HG02642 (cell line): Measurements from ENCODE around the gene DCLK1.
"Not testable (repeated sequence)": the region's sequence is repeated elsewhere in the genome, so short reads cannot be mapped to it uniquely, and the experiment has no call there.

Source experiments
- ATAC-seq: cut with Tn5 transposase; IDR thresholded peaks from one replicate; pipeline ENCODE4 v1.9.1; 2021; ENCODE audit warnings: mild to moderate bottlenecking; ENCODE audit not compliant: unreplicated experiment, poor library complexity

Gene DCLK1

DNA sequence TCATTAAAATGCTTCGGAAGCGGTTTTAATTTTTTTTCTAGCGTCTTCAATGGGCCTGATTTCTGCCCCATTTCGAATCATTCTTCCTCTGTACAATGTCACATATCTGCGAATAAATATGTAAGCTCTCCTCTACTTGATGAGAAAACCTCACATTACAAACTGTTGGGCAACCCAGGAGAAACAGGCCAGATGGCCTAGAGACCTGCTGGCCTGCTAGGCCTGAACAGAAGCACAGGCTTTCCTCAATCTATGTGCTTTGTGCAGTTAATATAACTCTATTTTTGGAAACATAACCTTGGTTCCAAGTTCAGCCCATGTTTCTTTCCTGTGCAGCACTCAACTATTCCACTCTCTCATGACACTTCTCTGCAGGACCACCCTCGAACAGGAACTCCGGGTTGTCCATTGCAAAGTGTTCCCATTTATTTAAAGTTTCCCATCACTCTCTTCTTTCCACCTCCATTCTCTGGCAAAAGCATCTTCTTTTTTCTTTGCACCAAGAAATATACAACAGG lies 42.0 kb downstream of the DCLK1 start:
- ATAC-seq, result no peak

GRCh38 chr13:36088463-36088862 lies 42.7 kb downstream of the DCLK1 start:
- ATAC-seq, result no peak

- no peak for ATAC-seq
Measured at GRCh38 chr13:36088001-36088400, 43.2 kb downstream of the DCLK1 start.

- no peak for ATAC-seq
Measured at GRCh38 chr13:36086117-36086516, 45.1 kb downstream of the DCLK1 start.

- no peak for ATAC-seq
Measured at GRCh38 chr13:36084131-36084530, 47.1 kb downstream of the DCLK1 start.

DNA sequence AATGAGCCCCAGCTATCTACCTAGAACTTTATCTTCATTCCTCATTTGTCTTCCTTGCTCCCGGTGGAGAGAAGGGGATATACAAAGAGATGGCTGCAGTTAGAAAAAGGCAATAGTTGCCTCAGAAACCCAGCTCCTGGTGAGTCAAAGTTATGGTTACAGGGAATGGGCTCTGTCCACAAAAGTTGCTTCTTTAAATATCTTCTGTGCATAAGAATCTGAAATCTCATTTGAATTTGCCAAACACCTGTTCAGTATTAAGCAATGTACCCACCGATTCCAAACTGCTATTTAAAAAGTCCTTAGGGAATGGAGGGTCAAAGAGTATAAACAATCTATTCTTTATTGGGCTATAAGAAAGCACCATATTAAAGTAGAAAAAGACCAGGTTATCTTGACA lies 48.4 kb downstream of the DCLK1 start:
- no peak for ATAC-seq

- no peak for ATAC-seq
Measured at GRCh38 chr13:36082396-36082795, 48.8 kb downstream of the DCLK1 start.

GRCh38 chr13:36076211-36076610 lies 55.0 kb downstream of the DCLK1 start:
- no peak for ATAC-seq

DNA sequence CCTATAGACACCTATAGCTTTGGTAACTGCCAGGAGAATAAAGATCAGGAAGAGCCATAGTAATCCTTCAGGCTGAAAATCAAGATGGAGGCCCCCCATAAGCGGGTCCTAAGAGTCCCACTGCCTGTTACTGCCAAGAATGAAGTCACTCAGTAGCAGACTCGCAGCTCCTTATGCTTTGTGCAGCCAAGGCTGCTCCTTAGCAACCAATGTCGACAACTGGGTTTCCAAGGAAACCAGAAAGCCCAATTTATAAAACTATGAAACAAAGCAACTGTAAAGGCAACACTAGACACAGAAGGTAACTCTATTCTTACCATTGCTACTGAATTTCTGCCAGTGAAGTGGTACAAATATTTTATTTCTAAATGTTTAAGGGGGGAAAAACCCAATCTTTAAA lies 56.5 kb downstream of the DCLK1 start:
- no peak for ATAC-seq

DNA sequence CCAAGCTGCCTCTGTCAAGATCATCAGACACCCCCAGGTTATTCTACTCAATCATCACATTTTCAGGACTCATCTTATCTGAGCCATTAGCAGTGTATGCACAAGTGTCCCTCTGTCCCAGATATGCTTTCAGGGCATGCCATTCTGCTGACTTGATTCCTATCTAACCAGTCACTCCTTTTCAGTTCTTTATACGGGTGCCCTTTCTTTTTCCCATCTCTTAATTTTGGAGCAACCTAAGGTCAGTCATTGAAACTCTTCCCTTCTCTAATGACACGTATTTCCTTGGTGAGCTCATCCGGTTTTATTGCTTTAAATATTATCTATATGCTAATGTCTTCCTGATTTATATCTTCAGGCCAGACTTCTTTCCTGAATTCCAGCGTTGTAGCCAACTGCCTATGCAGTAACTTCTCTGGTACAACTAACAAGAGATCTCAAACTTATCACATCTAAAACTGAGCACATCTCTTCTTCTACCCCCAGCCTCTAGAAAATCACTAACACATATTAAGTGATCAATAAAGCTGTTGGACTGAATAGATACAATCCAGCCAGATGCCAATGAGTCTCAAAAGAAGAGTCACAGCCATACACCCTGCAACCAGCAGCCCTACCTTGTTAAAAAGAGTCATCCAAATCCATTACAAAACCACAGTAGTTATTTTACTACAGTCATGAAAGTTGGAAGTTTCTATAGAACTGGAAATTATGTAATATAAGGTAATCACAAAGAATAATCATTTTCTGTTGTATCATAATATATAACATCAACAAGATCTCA lies 58.8 kb downstream of the DCLK1 start:
- ATAC-seq, result no peak

GRCh38 chr13:36070504-36071192 lies 60.5 kb downstream of the DCLK1 start:
- not testable (repeated sequence) for ATAC-seq

DNA sequence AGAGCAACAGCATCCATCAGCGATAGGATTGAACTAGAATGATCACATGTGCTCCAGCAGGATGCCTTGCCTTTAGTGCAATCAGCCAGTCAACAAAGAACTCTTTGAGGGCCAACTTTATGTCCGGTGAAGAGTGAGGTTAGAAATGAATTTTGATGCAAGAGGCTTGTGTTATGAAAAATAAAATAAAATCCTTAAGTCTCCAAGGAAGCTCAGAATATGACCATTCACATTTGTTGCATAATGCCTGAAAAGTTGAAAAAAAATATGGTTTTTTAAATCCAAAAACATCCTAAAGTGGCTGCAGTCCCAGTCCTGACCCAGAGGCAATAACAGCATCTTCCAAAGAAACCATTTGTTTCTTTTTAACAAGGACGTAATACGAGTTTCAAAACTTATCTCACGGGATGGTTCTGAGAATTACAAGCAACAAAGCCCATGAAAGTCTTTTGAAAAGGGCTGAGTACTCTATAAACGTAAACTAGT lies 61.3 kb downstream of the DCLK1 start:
- no peak for ATAC-seq

- no peak for ATAC-seq
Measured at GRCh38 chr13:36068991-36069390, 62.2 kb downstream of the DCLK1 start.

DNA sequence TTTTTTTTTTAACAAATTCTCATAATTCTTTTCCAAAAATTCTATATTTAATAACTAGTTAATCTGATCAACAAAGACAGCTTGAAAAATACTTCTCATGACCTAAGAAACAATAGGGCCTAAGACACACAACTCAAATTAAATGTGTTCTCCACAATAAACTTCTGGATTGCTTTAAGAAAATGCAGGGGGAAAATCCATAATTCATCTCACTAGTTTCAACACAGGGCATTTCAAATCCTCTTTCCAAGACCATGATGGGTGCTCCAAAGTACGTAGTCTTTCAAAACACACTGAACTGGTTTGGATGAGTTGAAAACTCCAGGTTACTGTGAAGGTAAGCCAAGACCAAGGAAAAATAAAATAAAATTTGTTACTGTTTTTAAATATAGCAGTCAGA lies 62.6 kb downstream of the DCLK1 start:
- ATAC-seq, result no peak

- no peak for ATAC-seq
Measured at GRCh38 chr13:36067746-36068381, 63.3 kb downstream of the DCLK1 start.

- ATAC-seq, result no peak
Measured at GRCh38 chr13:36062249-36062648, 68.9 kb downstream of the DCLK1 start.

GRCh38 chr13:36061621-36062020 lies 69.6 kb downstream of the DCLK1 start:
- ATAC-seq, result no peak

DNA sequence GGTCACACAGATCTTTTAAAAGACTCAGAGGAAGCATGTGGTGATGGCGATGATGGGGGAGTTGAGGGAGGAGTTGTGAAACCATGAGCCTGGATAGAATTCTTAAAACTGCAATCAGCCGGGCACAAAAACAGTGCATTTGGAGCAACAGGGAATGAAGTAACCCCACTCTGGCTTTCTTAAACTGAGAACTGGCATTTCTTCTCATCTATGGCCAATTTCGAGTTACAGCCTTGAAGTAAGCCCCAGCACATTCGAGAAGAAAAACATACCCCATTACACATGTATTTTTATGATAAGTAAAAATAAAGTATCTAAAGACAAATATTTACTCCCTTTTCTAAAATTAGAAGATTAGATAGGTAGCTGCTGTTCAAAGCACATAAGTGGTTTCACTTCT lies 70.1 kb downstream of the DCLK1 start:
- no peak for ATAC-seq

- ATAC-seq, result no peak
Measured at GRCh38 chr13:36059321-36059720, 71.9 kb downstream of the DCLK1 start.

DNA sequence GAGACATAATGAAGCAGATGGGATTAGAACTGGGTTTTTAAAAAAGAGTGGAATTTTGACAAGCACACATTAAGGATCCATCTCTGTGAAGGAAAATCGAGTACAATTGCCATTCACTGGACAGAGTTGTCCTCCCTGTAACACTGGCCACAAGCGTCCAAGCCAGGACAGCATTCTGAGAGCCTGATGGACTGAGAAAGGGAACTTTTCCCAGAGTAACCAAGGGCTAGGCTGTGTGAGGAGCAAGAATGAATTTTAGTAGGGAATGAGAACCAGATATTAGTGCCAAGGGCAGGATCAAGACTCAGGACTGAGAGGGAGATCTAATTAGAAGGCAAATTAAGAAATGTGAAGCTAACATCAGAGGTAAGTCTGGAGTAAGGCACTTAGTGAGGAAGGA lies 73.1 kb downstream of the DCLK1 start:
- ATAC-seq, result no peak

- ATAC-seq, result no peak
Measured at GRCh38 chr13:36057547-36057946, 73.6 kb downstream of the DCLK1 start.
